ENCODE data around the gene RC3H1.

DNA sequence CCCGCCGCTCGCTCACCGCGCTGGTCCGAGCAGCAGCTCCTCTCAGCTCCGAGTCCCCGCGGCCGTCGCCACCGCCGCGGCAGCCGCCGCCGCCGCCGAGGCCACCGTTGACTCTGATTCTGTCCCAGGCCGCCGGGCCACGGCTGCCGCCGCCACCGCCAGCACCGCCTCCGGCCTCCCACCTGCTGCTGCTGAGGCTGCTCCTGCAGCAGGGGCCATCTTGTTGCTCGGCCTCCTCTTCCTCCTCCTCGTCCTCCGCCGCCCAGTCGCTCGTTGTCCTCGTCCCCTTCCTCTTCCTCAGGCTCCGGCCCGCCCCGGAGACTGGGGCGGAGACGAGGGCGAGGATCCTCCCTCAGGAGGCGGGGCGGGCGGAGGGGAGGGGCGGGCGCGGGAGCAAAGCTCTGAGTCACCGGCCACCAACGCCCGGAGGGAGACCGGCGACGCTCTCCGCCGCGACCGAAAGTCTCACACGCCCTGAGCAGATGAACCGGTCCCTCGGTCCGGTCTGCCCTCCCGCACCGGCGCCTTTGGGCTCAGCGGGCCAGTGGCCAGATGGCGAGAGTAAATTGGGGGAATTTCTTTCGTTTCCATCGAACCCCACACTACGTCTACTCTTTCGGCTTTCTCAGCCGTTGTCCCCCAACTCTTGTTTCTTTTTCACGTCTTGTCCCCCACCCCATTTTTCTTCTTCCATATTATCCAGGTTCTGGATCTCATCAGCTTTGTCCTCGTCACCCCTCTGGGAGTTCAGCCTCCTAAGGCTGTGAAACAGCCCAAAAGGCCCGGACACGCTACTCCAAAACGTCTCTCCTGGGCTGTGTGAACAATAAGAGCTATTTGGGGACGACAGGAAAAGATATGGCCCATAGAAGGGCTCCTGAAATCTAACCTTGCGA is at the start of gene RC3H1:
- TF ChIP-seq, protein P1, sequence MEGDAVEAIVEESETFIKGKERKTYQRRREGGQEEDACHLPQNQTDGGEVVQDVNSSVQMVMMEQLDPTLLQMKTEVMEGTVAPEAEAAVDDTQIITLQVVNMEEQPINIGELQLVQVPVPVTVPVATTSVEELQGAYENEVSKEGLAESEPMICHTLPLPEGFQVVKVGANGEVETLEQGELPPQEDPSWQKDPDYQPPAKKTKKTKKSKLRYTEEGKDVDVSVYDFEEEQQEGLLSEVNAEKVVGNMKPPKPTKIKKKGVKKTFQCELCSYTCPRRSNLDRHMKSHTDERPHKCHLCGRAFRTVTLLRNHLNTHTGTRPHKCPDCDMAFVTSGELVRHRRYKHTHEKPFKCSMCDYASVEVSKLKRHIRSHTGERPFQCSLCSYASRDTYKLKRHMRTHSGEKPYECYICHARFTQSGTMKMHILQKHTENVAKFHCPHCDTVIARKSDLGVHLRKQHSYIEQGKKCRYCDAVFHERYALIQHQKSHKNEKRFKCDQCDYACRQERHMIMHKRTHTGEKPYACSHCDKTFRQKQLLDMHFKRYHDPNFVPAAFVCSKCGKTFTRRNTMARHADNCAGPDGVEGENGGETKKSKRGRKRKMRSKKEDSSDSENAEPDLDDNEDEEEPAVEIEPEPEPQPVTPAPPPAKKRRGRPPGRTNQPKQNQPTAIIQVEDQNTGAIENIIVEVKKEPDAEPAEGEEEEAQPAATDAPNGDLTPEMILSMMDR (IDR thresholded peaks at IDR 0.05) = no peak
- TF ChIP-seq EZH2phosphoT487 (IDR thresholded peaks at IDR 0.05) = no peak
- TF ChIP-seq EZH2 (IDR thresholded peaks at IDR 0.05) = no peak

All from neural progenitor cell (in vitro differentiated cells).